D721Med (cell line): ENCODE results near the gene HECTD4.

Experiments used
- DNase-seq: peaks from one replicate; pipeline ENCODE4 v3.0.0; 2011; ENCODE audit warnings: low spot score; ENCODE audit not compliant: insufficient read length
- FAIRE-seq: peaks from 2 replicates; lab custom pipeline; 2011; peaks lifted over from hg19 to GRCh38; lab: Jason Lieb, UNC
- CTCF ChIP-seq: IDR thresholded peaks from 2 replicates; pipeline ENCODE4 v1.5.1; 2012; ENCODE audit warnings: mild to moderate bottlenecking, control low read depth; ENCODE audit not compliant: insufficient read depth; ENCODE audit errors: missing control alignments

Gene HECTD4

GRCh38 chr12:112218150-112218549, 164.1 kb downstream of the HECTD4 start:
- FAIRE-seq (no peak), DNase-seq (no peak)
- TF ChIP-seq CTCF: no peak

GRCh38 chr12:112217647-112218046, 164.6 kb downstream of the HECTD4 start:
- no peak for DNase-seq
- no peak for FAIRE-seq
- no peak for TF ChIP-seq CTCF

GRCh38 chr12:112216223-112216622, 166.0 kb downstream of the HECTD4 start:
- TF ChIP-seq CTCF: no peak
- DNase-seq (no peak), FAIRE-seq (no peak)

- no peak for DNase-seq
- FAIRE-seq: no peak
- no peak for TF ChIP-seq CTCF
These were observed 168.2 kb downstream of the HECTD4 start for GRCh38 chr12:112214064-112214463.

GRCh38 chr12:112208301-112208910, 173.8 kb downstream of the HECTD4 start:
- TF ChIP-seq CTCF: no peak
- FAIRE-seq: no peak
- DNase-seq: no peak

- TF ChIP-seq CTCF: no peak
- no peak for FAIRE-seq
- DNase-seq: no peak
These were observed 174.8 kb downstream of the HECTD4 start for GRCh38 chr12:112207397-112207924.

GRCh38 chr12:112206944-112207343, 175.3 kb downstream of the HECTD4 start:
- TF ChIP-seq CTCF: no peak
- no peak for FAIRE-seq
- no peak for DNase-seq
